Stimulated activated CD8-positive, alpha-beta memory T cell treated with anti-CD3 and anti-CD28 coated beads, Interleukin-4, amount 100 ng/mL, for 4 hours (primary cell): ENCODE measurements around the gene DRG2.

ENCODE experiments used
- DNase-seq, 2 donors: peaks; one replicate each; pipeline ENCODE4 v3.0.0-alpha.2; 2020; ENCODE audit warnings: low read depth in 2 of 2, low spot score in 1 of 2

Gene DRG2

DNA sequence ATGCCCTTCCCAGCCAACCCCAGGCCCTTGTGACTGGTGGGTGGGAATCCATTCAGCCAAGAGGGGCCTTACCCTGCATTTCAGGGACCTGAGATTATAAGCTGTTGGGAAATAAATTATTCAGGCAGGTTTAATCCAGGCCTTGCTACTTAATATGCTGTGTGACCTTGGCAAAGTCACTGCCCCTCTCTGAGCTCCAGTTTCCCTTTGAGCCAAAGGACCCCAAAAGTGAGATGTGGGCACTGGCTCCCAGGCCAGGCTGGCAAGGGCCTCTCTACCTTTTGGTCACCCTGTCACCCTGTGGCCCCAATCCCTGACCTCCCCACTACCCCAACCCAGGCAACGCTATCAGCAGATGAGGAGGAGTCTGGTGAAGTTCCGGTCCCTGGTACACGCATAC is 54.7 kb downstream of the DRG2 start:
- DNase-seq: no peak

- DNase-seq: no peak
These were observed 55.5 kb downstream of the DRG2 start for GRCh38 chr17:18143044-18143936.

DNA sequence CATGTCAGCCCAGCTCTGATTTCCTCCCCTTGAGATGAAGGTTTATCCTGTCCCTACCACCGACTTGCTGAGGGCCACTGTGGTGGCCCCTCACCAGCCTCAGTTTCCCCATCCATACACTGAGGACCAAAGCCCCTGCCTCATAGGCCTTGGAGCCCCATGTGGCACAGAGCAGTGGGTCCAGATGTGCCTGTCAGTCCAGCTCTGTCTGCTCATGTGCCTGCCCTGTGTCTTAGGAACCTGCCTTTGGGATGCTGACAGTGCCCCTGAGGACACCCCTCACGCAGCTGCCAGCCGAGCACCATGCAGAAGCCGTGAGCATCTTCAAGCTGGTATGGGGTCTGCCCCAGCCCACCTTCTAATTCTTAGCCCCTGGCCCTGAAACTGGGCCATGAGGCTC is 56.5 kb downstream of the DRG2 start:
- no peak for DNase-seq

DNA sequence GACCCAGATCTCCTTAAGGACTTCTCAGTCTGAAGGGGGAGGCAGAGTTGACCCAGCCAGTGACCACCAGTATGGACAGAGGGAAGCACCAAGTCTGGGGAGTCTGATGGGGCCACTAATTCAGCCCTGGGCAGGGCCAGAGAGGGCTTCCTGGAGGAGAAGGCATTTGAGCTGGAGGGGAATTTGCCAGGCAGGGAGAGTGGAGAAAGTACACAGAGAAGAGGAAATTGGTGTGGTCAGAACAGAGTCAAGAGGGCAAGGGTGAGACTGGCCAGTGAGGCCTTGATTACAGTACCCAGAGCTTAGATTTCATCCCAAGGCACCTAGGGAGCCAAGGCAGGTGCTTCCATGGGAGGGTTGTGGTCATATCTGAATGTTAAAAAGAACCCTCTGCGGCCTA is 57.1 kb downstream of the DRG2 start:
- no peak for DNase-seq

- no peak for DNase-seq
These were observed 58.1 kb downstream of the DRG2 start for GRCh38 chr17:18145811-18146210.

GRCh38 chr17:18146259-18146658 is 58.5 kb downstream of the DRG2 start:
- no peak for DNase-seq

DNA sequence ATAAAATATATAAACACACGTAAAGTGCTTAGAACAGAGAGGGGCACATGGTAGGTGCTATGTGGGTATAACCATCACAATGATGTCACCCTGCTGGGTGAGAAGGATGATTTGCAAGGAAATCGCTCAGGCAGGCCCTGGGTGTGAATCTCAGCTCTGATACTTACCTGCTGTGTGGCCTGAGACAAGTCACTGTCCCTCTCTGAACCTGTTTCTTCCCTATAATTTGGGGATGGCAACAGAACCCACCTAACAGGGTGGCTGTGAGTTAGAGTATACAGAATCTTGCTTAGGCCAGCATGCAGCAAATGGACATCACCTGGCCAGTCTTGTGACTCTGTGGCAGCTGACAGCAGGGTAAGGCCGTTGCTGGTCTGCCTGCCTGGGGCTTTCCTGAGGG is 59.2 kb downstream of the DRG2 start:
- DNase-seq: no peak

GRCh38 chr17:18148586-18148985 is 60.8 kb downstream of the DRG2 start:
- no peak for DNase-seq

DNA sequence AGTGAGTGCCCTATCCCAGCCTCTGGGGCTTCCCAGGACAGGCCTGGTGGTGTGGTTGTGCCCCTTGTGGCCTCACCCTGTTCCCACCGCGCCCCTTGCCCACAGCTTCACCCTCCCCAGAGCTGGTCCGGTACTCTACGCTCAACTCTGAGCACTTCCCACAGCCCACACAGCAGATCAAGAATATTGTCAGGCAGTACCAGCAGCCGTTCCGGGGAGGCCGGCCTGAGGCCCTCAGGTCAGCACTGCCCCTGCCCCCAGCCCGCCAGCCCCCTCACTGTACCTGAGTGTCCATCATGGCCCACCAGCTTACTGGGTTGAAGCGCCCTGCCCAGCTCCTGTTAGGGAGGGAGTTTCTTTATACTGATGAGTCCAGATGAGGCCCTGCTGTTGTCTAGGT is 63.5 kb downstream of the DRG2 start:
- DNase-seq: no peak

DNA sequence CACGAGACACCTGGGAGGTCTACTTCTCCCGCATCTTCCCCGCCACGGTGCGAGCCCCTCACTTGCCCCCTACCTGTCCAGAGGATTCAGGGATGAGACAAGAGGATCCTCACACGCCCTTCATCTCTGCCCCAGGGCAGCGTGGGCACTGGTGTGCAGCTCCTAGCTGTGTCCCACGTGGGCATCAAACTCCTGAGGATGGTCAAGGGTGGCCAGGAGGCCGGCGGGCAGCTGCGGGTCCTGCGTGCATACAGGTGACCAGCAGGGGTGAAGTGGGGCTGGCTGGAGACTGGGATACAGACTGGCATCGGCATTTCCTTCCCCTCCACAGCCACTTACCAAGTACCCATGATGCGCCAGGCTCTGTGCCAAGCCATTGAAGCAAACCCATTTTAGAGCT is 67.4 kb downstream of the DRG2 start:
- no peak for DNase-seq

GRCh38 chr17:18156171-18156975 is 68.6 kb downstream of the DRG2 start:
- DNase-seq: no peak

GRCh38 chr17:18156976-18157280 is 69.2 kb downstream of the DRG2 start:
- DNase-seq: no peak
